GM15510 (cell line): ENCODE measurements around the gene PCAT7.

Experiments used
- POLR2A ChIP-seq: IDR thresholded peaks from 3 replicates; pipeline ENCODE4 v1.6.1; 2011; ENCODE audit warnings: borderline replicate concordance; ENCODE audit not compliant: insufficient read length; ENCODE audit errors: extremely low read depth

PCAT7 gene

GRCh38 chr9:94554439-94555331 lies at the start of gene PCAT7:
PCAT7 (plus strand) TSS chr9:94555083.
- no peak for TF ChIP-seq POLR2A

GRCh38 chr9:94507531-94508258 lies 47.2 kb upstream of the PCAT7 start:
- TF ChIP-seq POLR2A, result no peak

GRCh38 chr9:94511134-94511954 lies 43.5 kb upstream of the PCAT7 start:
- no peak for TF ChIP-seq POLR2A

- no peak for TF ChIP-seq POLR2A
Measured at GRCh38 chr9:94511955-94512265, 43.0 kb upstream of the PCAT7 start.

GRCh38 chr9:94514722-94515121 lies 40.2 kb upstream of the PCAT7 start:
- no peak for TF ChIP-seq POLR2A

- no peak for TF ChIP-seq POLR2A
Measured at GRCh38 chr9:94517254-94517653, 37.6 kb upstream of the PCAT7 start.

GRCh38 chr9:94525396-94526035 lies 29.4 kb upstream of the PCAT7 start:
- no peak for TF ChIP-seq POLR2A

GRCh38 chr9:94526271-94526670 lies 28.6 kb upstream of the PCAT7 start:
- TF ChIP-seq POLR2A, result no peak

GRCh38 chr9:94526951-94527350 lies 27.9 kb upstream of the PCAT7 start:
- TF ChIP-seq POLR2A, result no peak

GRCh38 chr9:94528886-94529285 lies 26.0 kb upstream of the PCAT7 start:
- TF ChIP-seq POLR2A, result no peak

- TF ChIP-seq POLR2A, result no peak
Measured at GRCh38 chr9:94533155-94533554, 21.7 kb upstream of the PCAT7 start.

- no peak for TF ChIP-seq POLR2A
Measured at GRCh38 chr9:94533601-94534000, 21.3 kb upstream of the PCAT7 start.

- TF ChIP-seq POLR2A, result no peak
Measured at GRCh38 chr9:94534901-94535300, 20.0 kb upstream of the PCAT7 start.

- no peak for TF ChIP-seq POLR2A
Measured at GRCh38 chr9:94538908-94539307, 16.0 kb upstream of the PCAT7 start.

GRCh38 chr9:94545940-94546339 lies 8.9 kb upstream of the PCAT7 start:
- TF ChIP-seq POLR2A, result no peak
